C4-2B (cell line): Measurements from ENCODE around the gene RAB11FIP4.
A peak's percentile ranks its signal among the peaks of the same experiment; 100 is the strongest.

Experiments
- H3K27ac ChIP-seq: fragments of 450-650 bp; 2 replicates; pipeline ENCODE4 v1.5.1; 2017
- ZFX ChIP-seq: fragments of 450-650 bp; IDR thresholded peaks from 2 replicates; pipeline ENCODE4 v1.6.1; 2017
- TF ChIP-seq, protein P1 (sequence below): fragments of 450-650 bp; conservative IDR thresholded peaks from 2 replicates; pipeline ENCODE4 v1.5.1; 2017; ENCODE audit warnings: mild to moderate bottlenecking

Gene RAB11FIP4

GRCh38 chr17:31488264-31488981, 96.9 kb downstream of the RAB11FIP4 start:
- H3K27ac ChIP-seq, result peak overlapping the region; percentile 88
- peak; percentile 77; the same call in 1 of the 2 replicates for TF ChIP-seq ZFX
- TF ChIP-seq, protein P1, sequence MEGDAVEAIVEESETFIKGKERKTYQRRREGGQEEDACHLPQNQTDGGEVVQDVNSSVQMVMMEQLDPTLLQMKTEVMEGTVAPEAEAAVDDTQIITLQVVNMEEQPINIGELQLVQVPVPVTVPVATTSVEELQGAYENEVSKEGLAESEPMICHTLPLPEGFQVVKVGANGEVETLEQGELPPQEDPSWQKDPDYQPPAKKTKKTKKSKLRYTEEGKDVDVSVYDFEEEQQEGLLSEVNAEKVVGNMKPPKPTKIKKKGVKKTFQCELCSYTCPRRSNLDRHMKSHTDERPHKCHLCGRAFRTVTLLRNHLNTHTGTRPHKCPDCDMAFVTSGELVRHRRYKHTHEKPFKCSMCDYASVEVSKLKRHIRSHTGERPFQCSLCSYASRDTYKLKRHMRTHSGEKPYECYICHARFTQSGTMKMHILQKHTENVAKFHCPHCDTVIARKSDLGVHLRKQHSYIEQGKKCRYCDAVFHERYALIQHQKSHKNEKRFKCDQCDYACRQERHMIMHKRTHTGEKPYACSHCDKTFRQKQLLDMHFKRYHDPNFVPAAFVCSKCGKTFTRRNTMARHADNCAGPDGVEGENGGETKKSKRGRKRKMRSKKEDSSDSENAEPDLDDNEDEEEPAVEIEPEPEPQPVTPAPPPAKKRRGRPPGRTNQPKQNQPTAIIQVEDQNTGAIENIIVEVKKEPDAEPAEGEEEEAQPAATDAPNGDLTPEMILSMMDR, result no peak

- TF ChIP-seq, protein P1, result no peak
- TF ChIP-seq ZFX, result no peak
- peak overlapping the region; percentile 88 for H3K27ac ChIP-seq
Observed at GRCh38 chr17:31488982-31489294, 97.5 kb downstream of the RAB11FIP4 start.

- no peak for TF ChIP-seq ZFX
- TF ChIP-seq, protein P1, result no peak
- H3K27ac ChIP-seq, result peak overlapping the region; percentile 88
Observed at GRCh38 chr17:31489295-31490018, 98.0 kb downstream of the RAB11FIP4 start.

DNA sequence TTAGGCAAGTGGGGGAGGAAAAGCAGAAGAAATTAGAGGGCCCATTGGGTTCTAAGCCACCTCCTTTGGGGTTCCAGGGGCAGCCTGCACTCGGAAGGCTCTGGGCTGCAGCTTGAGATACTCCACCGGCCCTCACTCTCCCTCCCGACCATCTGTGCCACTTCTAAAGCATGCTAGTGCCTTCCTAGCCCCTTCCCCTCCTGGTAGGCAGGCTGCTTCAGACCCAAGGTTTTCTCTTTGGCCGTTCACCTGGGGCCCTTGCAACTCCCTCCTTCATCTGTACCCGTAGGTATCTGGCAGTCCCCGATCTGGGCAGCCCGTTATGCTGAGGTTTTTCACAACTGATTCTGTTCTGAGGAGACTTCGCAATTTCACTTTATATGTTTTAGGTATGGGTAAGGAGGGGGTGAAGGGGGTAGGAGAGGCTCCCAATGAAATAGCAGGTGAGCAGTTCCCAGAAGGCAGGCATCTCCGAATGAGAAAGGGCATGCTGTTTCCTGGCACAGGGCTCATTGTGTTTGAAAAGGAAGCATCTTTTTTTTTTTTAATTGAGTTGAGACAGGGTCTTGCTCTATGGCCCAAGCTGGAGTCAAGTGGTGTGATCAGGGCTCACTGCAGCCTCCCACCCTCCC, 98.7 kb downstream of the RAB11FIP4 start:
- peak overlapping the region; percentile 88 for H3K27ac ChIP-seq
- TF ChIP-seq, protein P1, result no peak
- TF ChIP-seq ZFX, result no peak

DNA sequence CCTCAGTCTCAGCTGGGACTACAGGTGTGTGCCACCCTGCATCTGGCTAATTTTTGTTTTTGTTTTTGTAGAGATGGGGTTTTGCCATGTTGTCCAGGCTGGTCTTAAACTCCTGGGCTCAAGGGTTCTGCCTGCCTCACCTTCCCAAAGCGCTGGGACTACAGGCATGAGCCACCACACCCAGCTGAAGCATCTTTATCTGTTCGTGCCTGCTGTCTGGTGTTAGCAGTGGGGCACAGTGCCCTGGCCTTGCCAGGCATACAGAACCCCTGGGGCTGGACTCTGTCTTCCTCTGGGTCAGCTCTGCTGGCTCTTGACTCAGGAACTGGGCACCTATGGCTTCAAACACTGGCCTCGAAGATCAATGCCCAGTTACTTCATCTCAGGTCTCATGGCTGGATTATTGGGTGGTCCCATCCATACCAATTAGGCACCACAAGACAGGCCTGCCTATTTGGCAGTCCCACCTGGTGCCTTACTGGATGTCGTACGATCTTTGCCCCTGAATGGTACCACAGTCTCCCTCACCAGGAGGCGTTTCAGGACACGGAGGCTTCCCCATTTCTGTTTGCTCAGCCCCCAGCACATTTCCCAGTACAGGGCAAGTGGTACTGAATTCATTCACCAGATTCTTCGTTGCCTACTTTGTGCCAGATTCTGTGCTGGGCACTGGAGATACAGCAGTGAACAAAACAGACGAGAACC, 99.3 kb downstream of the RAB11FIP4 start:
- TF ChIP-seq, protein P1, result no peak
- no peak for TF ChIP-seq ZFX
- H3K27ac ChIP-seq, result peak overlapping the region; percentile 88; the same call in 1 of the 2 replicates

- TF ChIP-seq, protein P1, result no peak
- TF ChIP-seq ZFX, result no peak
- H3K27ac ChIP-seq, result no peak overlapping the region
Observed at GRCh38 chr17:31491376-31492131, 100.1 kb downstream of the RAB11FIP4 start.
